Measurements from ENCODE around the gene FUCA1.

DNA sequence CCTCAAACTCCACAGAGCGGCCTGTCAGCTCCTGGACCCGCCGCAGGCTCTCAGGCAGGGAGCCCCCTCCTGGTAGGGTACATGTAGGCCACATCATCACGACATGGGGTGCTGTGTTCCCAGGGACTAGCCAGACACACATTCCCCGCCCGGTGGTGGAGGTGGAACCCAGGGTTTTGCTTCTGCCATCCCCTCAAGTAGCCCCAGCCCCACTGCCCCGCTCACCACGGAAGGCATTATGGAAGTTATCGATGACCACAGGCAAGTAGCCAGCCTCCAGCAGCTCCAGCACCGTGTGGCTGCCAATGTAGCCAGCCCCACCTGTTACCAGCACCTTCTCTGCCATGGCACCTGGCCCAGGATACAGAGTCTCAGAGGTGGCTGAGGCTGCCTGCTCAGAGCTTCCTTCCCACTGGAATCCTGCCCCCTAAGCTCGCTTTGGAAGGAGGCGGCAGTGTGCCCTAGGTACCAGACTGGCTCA lies 69.4 kb downstream of the FUCA1 start:
- TF ChIP-seq, protein P1, sequence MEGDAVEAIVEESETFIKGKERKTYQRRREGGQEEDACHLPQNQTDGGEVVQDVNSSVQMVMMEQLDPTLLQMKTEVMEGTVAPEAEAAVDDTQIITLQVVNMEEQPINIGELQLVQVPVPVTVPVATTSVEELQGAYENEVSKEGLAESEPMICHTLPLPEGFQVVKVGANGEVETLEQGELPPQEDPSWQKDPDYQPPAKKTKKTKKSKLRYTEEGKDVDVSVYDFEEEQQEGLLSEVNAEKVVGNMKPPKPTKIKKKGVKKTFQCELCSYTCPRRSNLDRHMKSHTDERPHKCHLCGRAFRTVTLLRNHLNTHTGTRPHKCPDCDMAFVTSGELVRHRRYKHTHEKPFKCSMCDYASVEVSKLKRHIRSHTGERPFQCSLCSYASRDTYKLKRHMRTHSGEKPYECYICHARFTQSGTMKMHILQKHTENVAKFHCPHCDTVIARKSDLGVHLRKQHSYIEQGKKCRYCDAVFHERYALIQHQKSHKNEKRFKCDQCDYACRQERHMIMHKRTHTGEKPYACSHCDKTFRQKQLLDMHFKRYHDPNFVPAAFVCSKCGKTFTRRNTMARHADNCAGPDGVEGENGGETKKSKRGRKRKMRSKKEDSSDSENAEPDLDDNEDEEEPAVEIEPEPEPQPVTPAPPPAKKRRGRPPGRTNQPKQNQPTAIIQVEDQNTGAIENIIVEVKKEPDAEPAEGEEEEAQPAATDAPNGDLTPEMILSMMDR (IDR thresholded peaks at IDR 0.05), result no peak
- no peak for TF ChIP-seq EP300 (IDR thresholded peaks at IDR 0.05; ENCODE audit: low read depth)

All from transverse colon (tissue), 3 donors.